NCI-H187 (cell line): ENCODE data around the gene CTDSPL.

Source experiments
- DNase-seq, 2 experiments: peaks; one replicate each; lab custom pipeline; 2025; lab: John Stamatoyannopoulos, UW

The CTDSPL gene

GRCh38 chr3:37988931-37989525, 127.3 kb downstream of the CTDSPL start:
- no peak for DNase-seq

DNA sequence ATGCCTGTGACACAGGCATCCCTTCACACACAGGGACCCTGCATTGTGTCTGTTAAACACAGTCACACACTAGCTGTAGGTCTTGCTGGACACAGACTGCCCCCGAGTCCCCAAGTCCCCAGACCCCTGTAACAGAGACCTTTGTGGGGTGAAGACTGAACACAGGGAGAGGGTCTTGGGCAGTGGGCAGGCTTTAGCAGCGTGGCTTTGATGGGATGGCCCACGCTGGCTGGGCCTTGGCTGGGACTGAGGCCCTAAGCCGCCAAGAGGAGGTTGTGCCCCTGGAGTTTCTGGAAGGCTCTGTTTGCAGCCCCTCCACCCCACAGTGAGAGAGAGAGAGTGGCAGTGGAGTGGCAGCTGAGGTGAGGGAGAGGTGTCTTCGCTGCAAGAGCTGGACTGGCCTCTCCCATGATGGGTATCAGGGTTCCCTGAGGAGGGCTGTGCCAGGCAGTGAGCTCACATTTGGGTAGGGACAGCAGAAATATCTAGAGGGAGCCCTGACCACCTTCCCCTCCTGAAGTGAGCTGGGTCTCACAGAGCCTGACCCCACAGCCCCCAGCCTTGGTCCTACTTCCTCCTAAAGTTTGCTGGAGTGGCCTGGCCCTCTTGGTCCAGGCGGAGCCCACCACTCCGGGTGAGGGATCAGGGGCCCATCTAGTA, 128.3 kb downstream of the CTDSPL start:
- DNase-seq, result no peak

DNA sequence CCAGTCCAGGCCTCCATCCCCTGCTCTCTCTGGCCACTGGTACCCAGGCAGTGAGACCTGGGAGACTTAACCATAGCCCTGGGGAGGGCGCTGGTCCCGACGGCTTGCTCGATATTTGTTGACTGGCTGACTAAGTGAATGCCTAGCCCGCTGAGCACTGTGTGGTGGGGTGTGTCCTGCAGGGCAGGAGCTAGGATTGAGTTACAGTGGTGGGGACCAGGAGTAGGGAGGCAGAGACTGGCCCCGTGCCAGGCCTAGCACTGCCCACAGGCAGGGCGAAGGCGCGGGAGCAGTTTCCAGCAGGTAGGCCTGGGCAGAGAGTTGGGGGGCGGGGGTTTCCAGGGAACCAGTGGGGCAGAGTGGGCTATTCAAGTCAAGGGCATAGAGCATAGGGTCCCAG, 128.8 kb downstream of the CTDSPL start, which contains the start of gene VILL:
Gene VILL, plus strand, starts transcription at position 260 of the 400 bp plus-strand sequence. CDS start 2,887 bp downstream, outside the sequence.
- no peak for DNase-seq

GRCh38 chr3:37991109-37991508, 129.4 kb downstream of the CTDSPL start:
- DNase-seq, result no peak

GRCh38 chr3:37991823-37992222, 130.1 kb downstream of the CTDSPL start:
- no peak for DNase-seq

GRCh38 chr3:37992271-37993066, 130.8 kb downstream of the CTDSPL start:
- DNase-seq, result no peak

DNA sequence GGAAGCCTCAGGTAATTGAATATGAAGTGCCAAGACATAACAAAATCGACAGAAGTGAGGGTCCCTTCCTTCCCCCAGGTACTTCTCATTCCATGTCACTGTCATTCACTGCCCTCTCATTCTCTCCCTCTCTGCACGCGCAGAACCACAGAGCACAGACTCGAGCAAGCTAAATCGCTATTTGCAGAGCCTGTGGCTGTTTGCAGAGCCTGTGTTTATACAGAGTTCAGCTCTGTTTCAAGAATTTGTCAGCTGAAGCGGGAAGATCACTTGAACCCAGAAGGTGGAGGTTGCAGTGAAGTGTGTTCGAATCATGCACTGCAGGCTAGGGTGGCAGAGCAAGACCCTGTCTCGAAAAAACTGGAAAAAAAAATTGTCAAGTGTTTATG, 131.4 kb downstream of the CTDSPL start:
- no peak for DNase-seq

DNA sequence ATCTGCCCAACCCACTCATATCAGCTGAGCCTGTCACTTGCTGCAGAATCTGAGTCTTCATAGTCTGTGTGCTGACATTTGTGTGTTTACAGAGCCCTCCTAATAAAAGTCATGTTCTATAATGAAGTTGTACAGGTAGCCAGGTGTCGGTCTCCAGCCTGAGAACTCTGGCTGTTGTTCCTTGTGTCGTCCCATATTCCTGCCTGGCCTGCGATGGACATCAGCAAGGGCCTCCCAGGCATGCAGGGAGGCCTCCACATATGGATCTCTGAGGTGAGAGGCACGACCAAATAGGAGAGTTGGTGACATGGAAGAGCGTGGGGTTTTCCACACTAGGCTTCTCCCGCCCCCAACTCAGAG, 131.8 kb downstream of the CTDSPL start:
- DNase-seq, result no peak

- DNase-seq, result no peak
These were observed 132.3 kb downstream of the CTDSPL start for GRCh38 chr3:37993820-37994638.

- no peak for DNase-seq
These were observed 132.9 kb downstream of the CTDSPL start for GRCh38 chr3:37994639-37994972.

GRCh38 chr3:37995652-37996641, 134.3 kb downstream of the CTDSPL start:
- DNase-seq, result no peak

DNA sequence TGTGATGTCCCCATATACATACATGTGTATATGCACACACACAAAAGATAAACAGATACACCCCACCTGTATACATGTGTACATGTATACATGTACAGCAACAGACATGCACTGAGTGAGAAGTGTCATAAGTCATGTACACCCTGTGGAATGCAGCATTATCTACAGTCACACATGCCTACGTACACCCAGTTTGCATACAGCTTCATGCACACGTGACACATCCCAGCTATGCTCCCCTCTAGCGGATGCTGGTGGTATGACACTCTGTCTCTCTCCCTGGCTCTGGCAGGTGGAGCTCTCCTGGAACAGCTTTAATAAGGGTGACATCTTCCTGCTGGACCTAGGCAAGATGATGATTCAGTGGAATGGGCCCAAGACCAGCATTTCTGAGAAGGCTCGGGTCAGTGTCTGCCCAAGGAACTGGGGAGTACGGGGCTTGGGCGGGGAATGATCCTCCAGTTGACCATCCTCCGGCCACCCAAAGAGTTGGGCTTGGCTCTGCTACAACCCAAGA, 135.2 kb downstream of the CTDSPL start:
- DNase-seq, result peak; percentile 21 to 72

DNA sequence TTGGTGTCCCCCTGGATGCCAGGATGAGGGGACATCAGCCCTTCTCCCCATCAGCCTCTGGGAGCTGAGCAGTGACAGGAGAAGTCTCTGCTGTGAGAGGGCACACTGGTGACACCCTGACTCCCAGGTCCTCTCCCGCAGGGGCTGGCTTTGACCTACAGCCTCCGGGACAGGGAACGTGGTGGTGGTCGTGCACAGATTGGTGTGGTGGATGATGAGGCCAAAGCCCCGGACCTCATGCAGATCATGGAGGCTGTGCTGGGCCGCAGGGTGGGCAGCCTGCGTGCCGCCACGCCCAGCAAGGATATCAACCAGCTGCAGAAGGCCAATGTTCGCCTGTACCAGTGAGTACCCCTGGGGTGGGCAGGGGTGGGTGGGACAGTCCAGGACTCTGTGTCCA, 135.7 kb downstream of the CTDSPL start:
- no peak for DNase-seq

DNA sequence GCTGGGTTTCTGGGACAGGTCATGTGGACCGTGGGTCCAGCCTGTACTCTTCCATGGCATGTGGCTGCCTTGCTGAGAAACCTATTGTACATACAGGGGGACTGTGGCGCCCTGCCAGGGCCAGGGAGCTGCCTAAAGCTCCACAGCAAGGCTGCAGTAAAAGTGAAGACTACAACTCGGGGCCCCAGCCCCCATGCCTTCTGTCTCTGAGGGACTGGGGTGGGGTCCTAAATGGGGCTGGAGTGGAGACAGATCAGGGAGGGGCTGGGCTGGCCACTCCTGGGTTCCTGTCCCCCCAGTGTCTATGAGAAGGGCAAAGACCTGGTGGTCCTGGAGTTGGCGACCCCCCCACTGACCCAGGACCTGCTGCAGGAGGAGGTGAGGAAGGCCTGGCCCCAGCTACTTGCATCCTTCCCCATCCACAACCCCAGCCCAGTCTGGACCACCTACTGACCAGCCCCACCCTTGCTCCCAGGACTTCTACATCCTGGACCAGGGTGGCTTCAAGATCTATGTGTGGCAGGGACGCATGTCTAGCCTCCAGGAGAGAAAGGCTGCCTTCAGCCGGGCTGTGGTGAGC, 136.2 kb downstream of the CTDSPL start:
- DNase-seq, result no peak

DNA sequence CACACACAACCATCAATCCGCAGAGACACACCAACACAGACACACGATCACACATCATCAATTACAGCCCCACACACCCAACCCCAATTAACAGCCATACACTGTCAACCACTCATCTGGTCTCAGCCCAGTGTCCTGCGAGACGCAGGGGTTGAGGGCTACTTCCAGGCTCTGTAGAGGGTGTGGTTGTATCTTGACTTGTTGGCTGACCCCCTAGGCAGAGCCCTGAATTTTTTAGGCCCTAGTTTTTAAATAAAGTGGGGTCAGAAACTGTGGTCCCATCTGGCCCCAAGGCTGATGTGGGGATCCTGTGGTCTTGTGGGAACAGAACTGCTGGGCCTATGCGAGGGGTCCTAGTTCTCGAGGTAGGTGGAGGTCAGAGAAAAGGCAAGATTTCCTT, 138.2 kb downstream of the CTDSPL start:
- DNase-seq, result no peak

GRCh38 chr3:38000242-38000916, 138.7 kb downstream of the CTDSPL start:
- DNase-seq, result no peak

DNA sequence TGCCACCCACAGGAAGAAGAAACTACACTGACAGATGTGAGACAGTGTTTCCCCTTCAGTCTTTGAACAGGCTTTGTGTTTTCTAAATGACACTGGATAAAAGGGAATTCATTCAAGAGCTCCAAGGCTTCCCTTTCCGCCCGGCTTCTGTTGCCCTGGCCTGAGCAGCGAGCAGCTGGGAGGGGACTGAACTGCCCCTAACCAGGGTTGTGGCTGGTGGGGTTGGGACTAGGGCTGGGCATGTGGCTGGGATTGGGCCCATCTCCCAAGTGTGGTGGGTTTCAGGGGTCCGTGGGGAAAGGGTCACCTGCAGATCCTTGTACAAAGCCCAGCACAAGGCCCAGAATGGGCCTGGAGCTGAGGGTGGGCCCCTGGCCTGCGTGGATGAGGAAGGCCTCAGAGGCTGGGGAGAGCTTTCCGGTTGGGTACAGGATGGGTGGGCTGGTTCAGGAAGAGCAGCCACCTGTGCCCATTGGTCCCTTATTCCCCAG, 139.3 kb downstream of the CTDSPL start:
- no peak for DNase-seq

- DNase-seq, result no peak
These were observed 139.9 kb downstream of the CTDSPL start for GRCh38 chr3:38001456-38002081.

- DNase-seq, result no peak
These were observed 140.7 kb downstream of the CTDSPL start for GRCh38 chr3:38002291-38002876.
